HG03103 (cell line): ENCODE measurements around the gene GAS2L2.
"Not testable (repeated sequence)": the region's sequence is repeated elsewhere in the genome, so short reads cannot be mapped to it uniquely, and the experiment has no call there.

ENCODE experiments used
- ATAC-seq: cut with Tn5 transposase; IDR thresholded peaks from one replicate; pipeline ENCODE4 v1.9.1; 2021; ENCODE audit warnings: low read depth; ENCODE audit not compliant: unreplicated experiment

Gene GAS2L2

DNA sequence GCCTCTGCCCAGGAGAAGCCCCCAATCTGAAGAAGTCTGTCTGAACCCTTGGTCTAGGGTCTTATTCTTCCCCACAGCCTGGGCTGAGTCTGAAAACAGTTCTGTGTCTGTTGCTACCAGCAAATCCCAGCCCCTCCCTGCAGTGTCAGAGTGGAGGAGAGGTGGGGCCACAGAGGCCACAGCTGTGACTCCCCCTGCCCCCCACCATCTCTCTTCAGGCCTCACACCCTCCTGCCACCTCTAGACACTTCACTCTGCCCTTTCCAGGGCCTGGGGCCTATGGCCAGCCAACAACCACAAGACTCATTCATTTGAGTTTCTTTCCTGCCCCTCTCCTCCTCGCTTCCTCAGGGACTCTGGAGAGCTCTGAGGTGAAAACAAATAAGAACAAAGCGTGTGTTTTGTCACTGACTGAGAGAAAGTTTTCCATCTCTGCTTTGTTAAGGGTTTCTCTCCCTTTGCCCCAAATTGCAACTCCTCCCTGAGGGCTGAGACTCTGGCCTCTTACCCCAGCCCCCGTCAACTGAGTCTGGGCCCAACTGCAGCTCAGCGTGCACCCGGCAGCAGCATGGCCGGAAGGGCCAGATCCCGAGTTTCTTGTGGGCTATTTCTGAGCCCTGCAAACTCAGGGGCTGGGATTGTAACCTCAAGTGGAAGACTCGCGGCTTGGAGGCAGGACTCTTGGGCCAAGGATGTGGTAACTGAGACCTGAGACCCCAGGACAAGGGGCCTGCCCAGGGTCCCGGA lies 20.8 kb upstream of the GAS2L2 start:
- no peak for ATAC-seq

DNA sequence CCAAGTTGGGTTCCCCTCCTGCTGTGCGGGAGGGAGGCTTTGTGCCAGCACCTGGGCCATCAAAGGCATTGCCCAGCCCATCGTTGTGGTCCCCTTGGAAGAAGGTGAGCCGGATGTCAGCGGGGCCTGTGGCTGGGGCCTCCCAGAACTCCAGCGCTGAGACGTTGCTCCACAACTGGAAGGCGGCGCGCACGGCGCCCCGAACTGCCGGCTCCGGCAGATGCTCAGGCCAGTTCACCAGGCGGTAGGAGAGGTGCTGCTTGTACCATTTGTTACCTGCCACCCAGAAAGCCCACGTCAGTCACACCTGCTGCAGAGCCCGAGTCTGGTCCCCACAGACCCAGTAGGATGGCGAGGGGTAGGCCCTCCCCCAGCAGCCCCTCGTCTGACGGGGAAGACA lies 20.1 kb upstream of the GAS2L2 start:
- ATAC-seq: no peak

DNA sequence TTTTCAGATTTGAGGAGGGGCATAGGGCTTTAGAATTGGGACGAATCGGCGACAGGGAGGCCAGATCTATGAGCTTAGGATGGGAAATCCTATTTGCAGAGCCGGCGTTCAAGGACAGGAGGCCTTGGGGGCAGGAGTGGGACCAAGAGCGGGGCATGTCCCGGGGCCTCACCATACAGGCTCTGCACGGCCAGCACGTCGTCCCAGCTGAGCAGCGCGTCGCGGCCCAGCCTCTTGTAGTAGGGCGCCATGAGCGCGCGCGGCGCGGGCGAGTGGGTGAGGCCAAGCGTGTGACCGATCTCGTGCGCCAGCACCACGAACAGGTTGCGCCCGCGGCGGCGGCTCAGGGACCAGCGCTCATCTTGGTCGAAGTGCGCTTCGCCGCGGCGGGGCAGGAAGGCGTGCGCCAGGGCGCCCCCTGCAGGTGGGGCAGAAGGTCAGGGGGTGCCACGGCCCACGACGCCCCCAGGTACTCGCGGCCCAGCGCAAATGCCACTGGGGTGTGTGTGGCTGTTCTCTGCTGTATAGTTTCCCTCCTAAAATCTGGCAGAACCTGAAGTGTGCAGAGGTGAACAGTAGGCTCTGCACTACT lies 17.0 kb upstream of the GAS2L2 start:
- no peak for ATAC-seq

DNA sequence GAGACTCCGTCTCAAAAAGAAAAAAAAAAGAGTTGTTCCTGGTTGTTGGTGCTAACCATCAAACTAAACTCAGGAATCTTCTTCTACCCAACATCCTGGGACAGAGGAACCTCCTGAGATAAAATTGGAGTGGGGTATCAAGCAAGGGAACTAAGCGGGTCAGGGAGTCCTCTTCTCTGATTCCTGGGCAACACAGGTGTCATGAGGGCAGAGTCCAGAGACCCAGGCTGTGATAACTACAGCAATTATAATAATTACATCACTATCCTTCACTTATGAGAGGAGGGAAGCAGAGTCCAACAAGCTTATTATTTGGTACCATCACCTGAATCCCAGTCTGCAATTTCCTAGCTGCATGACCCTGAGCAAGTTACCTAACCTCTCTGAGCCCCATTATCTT lies 15.8 kb upstream of the GAS2L2 start:
- ATAC-seq: no peak

GRCh38 chr17:35766903-35767510 lies 14.0 kb upstream of the GAS2L2 start:
- no peak for ATAC-seq

- no peak for ATAC-seq
Measured at GRCh38 chr17:35766489-35766877, 13.4 kb upstream of the GAS2L2 start.

GRCh38 chr17:35765756-35766488 lies 12.9 kb upstream of the GAS2L2 start:
- ATAC-seq: no peak

- no peak for ATAC-seq
Measured at GRCh38 chr17:35765086-35765710, 12.2 kb upstream of the GAS2L2 start.

DNA sequence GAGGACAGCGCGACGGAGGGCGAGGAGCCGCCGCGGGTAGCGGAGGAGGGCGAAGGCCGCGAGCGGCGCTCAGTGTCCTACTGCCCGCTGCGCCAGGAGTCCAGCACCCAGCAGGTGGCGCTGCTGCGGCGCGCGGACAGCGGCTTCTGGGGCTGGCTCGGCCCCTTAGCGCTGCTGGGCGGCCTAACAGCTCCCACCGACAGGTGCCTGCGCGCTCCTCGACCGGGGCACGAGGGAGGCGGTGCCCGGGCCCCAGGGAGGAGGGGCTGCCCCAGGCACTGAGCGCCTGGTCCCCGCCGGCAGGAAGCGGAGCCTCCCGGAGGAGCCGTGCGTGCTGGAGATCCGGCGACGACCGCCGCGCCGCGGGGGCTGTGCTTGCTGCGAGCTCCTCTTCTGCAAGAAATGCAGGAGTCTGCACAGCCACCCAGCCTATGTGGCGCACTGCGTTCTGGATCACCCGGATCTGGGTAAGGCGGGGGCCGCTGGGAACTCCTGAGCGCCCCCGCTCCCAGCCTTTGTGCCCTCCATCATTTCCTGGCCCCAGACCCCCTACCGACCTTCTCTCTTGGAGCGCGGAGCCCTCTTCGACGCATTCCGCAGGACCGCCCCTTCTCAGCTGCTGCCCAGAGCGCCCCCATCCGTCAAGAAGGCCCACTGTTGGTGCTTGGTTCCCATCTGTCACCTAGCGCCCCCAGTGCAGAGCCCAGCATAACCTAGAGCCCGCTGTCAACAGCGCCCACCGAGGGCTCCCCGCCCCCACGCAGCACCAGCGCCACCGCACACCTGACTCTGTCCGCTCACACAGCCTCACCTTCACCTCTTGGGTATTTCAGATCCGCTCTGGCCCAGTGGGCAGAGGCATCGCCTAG lies 11.3 kb upstream of the GAS2L2 start:
- ATAC-seq: peak; percentile 74

GRCh38 chr17:35763767-35764122 lies 10.7 kb upstream of the GAS2L2 start:
- ATAC-seq: no peak

- no peak for ATAC-seq
Measured at GRCh38 chr17:35761601-35762000, 8.6 kb upstream of the GAS2L2 start.

DNA sequence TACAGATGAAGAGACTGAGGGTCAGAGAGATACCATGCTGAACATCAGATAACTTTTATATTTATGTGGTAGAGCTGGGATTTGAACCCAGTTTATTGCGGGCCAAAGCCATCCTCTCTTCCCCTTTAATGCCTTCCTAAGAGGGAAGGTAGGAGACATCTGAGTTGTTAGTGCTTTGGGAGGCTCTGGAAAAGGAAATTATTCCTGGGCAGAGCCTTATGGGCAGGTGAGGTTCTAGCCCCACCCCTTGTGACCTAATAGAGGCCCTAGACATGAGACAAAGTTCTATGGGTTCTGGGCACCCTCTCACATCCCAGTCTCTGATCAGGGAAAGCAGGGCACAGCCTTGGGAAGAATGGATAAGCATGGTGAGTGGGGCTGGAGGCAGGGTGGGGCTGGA lies 7.5 kb upstream of the GAS2L2 start, which contains the start of gene C17orf50:
Gene C17orf50, plus strand, starts transcription at position 301 of the 400 bp plus-strand sequence. Its CDS starts 55 bp downstream, at position 356.
- ATAC-seq: no peak

GRCh38 chr17:35757243-35757642 lies 4.2 kb upstream of the GAS2L2 start:
- no peak for ATAC-seq

DNA sequence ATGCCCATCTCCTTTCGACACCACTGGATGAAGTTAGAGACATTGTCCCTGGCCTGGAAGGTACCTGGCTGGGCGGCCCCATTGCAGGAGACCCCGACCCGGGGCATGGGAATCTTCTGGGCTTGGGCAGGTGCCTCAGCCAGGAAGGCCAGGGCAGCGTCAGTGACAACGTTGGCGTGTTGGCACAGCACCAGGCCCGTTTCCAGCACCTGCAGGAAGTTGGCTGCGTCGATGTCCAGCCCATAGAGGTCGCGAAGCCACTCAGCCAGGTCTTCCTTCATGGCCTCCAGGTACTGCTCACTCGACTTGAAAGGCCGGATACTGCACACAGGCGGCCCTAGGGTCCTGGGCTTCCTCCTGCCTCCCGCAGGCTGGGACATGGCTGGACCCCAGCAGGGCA lies 568 bp downstream of the GAS2L2 start:
- no peak for ATAC-seq

- not testable (repeated sequence) for ATAC-seq
Measured at GRCh38 chr17:35751541-35751940, 1.5 kb downstream of the GAS2L2 start.

DNA sequence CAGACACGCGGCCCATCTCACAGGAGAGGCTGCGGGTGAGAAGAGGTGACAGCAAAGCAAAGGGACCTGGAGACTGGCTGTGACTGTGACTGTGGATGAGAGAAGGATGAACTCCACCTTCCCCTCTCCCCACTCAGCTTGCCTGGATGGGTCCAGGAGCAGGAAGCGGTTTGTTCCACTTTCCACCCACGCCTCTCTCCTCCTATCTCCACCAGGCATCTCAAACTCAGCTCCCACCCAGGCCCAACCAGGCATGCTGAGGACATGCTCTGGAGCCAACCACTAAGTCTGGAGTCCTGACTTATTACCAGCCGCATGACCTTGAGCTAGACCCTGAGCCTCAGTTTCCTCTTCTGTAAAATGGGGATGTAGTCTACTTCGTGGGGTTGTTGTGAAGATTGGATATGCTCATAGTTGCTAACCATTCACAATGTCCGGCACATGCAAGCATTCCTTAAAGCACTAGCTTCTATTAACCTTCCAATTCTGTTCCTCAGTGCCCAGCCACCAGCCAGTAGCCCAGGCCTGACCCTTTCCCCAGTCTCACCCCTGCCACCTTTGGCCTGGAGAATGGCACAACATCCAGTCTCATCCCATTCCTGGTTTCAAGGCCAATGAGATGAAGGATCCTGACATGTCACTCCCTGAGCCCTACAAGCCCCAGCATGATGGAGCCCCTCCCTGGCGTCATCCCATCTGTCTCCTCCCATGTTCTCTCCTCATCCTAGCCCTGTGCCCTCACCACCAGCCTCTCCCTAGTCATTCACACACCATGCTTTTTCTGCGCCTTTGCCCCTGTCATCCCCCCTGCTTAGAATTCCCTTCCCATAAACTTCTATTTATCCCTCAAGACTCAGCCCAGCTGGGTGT lies 2.3 kb downstream of the GAS2L2 start:
- ATAC-seq: no peak

- no peak for ATAC-seq
Measured at GRCh38 chr17:35749560-35750412, 3.3 kb downstream of the GAS2L2 start.

GRCh38 chr17:35748979-35749378 lies 4.1 kb downstream of the GAS2L2 start:
- no peak for ATAC-seq
